HG02642 (cell line): Measurements from ENCODE around the gene DERL3.

Experiments
- ATAC-seq: cut with Tn5 transposase; IDR thresholded peaks from one replicate; pipeline ENCODE4 v1.9.1; 2021; ENCODE audit warnings: mild to moderate bottlenecking; ENCODE audit not compliant: unreplicated experiment, poor library complexity

Gene DERL3

DNA sequence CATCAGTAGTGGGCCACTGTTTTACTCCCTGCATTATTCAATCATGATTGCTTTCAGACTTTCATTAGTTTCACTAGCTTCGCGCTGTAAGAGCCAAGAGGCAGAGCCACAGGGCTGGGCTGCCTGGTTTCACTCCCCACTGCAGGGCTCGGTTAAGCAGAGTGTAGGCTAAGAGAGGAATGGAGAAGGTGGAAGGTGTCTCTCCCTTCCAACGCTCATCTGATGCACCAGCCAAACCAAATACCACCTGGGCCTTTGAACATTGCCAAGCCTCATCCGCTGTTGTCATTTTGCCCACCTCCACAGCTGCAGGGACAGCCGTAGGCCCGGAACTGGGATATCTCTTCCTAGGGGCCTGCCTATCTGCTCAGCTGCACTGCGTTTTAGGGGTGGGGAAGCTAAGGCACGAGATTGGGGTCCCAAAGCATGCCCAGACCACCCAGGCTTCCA is 52.5 kb downstream of the DERL3 start:
- ATAC-seq = no peak
